Measurements from ENCODE around the gene GPLD1. TPM values are rescaled to one million over a fixed set of nuclear protein-coding genes. Genes with fewer than 3 reads are reported as not detected.

The GPLD1 gene, protein sequence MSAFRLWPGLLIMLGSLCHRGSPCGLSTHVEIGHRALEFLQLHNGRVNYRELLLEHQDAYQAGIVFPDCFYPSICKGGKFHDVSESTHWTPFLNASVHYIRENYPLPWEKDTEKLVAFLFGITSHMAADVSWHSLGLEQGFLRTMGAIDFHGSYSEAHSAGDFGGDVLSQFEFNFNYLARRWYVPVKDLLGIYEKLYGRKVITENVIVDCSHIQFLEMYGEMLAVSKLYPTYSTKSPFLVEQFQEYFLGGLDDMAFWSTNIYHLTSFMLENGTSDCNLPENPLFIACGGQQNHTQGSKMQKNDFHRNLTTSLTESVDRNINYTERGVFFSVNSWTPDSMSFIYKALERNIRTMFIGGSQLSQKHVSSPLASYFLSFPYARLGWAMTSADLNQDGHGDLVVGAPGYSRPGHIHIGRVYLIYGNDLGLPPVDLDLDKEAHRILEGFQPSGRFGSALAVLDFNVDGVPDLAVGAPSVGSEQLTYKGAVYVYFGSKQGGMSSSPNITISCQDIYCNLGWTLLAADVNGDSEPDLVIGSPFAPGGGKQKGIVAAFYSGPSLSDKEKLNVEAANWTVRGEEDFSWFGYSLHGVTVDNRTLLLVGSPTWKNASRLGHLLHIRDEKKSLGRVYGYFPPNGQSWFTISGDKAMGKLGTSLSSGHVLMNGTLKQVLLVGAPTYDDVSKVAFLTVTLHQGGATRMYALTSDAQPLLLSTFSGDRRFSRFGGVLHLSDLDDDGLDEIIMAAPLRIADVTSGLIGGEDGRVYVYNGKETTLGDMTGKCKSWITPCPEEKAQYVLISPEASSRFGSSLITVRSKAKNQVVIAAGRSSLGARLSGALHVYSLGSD
- total RNA-seq = 1 to 10 TPM in 1 of 4 donors, under 1 TPM in 3; 0.27 to 1.9 (median 0.64) TPM

DNA sequence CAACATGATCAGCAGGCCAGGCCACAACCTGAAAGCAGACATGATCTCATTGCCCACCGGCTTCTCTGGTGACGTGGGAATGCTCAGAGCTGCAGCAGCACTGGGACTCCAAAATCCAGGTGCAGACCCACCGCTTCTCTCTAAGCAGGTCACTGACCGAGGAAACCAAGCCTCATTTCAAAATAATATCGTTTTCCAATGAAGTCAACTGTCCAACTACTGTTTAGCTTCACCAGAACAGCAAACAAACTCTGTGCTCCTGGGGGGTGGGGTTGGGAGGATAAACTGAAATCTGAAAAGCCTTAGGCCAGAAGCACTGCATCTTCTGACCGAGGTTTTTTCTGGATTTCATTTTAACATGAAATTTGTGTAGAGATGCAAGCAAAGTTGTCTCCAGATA, at the start of gene GPLD1:
GPLD1 (minus strand) TSS at position 109 of the 400 bp plus-strand sequence; CDS start at position 42, 67 bp downstream.
- 87 to 96% methylated on average over 5 to 6 of the region's 6 CpGs for WGBS, 2 donors
- Histone ChIP-seq H3K27ac (no peak within 1 kb of the TSS), H3K9me3 (no peaks in the 10 kb centered on the region), H3K27me3 (no peaks in the 10 kb centered on the region), H3K4me1 (peaks cover 3 to 17% (median 5%) of the 10 kb centered on the region in 3 donors), H3K36me3 (no peaks in the 10 kb centered on the region), H3K4me3 (no peak within 1 kb of the TSS)
- no peak for TF ChIP-seq POLR2A (IDR thresholded peaks at IDR 0.05)
- TF ChIP-seq, protein P1, sequence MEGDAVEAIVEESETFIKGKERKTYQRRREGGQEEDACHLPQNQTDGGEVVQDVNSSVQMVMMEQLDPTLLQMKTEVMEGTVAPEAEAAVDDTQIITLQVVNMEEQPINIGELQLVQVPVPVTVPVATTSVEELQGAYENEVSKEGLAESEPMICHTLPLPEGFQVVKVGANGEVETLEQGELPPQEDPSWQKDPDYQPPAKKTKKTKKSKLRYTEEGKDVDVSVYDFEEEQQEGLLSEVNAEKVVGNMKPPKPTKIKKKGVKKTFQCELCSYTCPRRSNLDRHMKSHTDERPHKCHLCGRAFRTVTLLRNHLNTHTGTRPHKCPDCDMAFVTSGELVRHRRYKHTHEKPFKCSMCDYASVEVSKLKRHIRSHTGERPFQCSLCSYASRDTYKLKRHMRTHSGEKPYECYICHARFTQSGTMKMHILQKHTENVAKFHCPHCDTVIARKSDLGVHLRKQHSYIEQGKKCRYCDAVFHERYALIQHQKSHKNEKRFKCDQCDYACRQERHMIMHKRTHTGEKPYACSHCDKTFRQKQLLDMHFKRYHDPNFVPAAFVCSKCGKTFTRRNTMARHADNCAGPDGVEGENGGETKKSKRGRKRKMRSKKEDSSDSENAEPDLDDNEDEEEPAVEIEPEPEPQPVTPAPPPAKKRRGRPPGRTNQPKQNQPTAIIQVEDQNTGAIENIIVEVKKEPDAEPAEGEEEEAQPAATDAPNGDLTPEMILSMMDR (IDR thresholded peaks at IDR 0.05) = no peak
- no peak for DNase-seq
- intact Hi-C loops (cut with DNase I) = no loop called here

DNA sequence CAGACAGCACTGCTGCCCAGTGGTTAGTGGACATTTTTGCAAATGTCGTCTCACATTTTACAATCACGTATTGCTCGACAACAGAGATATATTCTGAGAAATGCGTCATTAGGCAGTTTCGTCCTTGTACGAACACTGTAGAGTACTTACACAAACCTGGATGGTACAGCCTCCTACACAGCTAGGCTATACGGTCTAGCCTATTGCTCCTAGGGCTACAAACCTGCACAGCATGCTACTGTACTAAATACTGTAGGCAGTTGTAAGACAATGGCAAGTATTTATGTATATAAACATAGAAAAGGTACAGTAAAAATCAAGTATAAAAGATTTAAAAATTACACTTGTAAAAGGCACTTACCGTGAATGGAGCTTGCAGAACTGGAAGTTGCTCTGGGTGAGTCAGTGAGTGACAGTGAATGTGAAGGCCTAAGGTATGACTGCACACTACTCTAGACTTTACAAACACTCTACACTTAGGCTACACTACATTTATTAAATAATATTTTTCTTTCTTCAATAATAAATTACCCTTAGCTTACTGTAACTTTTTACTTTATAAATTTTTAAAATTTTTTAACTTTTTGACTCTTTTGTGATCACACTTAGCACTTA, 48.5 kb upstream of the GPLD1 start:
- H3K4me3 ChIP-seq = no peak overlapping the region
- H3K27ac ChIP-seq = no peak overlapping the region
- DNase-seq = no peak
- no peaks in the 10 kb centered on the region for H3K27me3 ChIP-seq
- no peak for TF ChIP-seq POLR2A (IDR thresholded peaks at IDR 0.05)
- TF ChIP-seq, protein P1 (IDR thresholded peaks at IDR 0.05) = no peak
- no peaks in the 10 kb centered on the region for H3K9me3 ChIP-seq
- H3K36me3 ChIP-seq = peaks cover 0 to 20% (median 0%) of the 10 kb centered on the region in 3 donors
- WGBS, 2 donors = 71 to 86% methylated on average over 4 to 8 of the region's 8 CpGs
- H3K4me1 ChIP-seq = no peaks in the 10 kb centered on the region
- intact Hi-C loops (cut with DNase I) = no loop called here

DNA sequence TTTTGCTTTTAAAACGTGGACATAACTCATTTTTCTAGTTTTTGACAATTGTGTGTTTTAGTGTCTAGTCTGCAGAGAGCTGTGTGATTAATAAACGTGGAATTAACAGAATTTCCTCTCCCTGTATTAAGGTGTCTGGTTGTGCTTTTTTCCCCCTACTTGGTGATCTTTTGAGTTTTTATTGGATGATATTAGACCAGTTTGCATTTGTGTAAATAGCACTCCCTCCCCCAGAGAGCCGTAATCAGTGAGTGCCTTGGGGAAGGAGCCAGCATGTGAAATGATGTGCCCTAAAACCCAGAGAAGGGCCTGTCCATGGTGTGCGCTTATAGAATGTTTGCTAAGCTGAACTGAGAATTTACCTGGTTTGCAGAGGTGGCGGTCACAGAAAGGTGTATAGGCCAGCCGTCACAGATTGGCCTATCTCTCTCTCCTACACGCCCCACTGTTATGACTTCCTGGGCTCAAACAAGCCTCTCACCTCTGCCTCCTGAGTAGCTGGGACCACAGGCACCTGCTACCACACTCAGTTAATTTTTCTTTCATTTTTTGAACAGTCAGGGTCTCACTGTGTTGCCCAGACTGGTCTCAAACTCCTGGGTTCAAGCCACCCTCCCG, 47.8 kb upstream of the GPLD1 start:
- TF ChIP-seq, protein P1 (IDR thresholded peaks at IDR 0.05) = no peak
- no peak for TF ChIP-seq POLR2A (IDR thresholded peaks at IDR 0.05)
- no peak overlapping the region for H3K4me3 ChIP-seq
- H3K27me3 ChIP-seq = no peaks in the 10 kb centered on the region
- H3K9me3 ChIP-seq = no peaks in the 10 kb centered on the region
- peaks cover 0 to 24% (median 0%) of the 10 kb centered on the region in 3 donors for H3K36me3 ChIP-seq
- 87 to 92% methylated on average over 7 to 8 of the region's 8 CpGs for WGBS, 2 donors
- DNase-seq = no peak
- intact Hi-C loops (cut with DNase I) = no loop called here
- no peak overlapping the region for H3K27ac ChIP-seq
- no peaks in the 10 kb centered on the region for H3K4me1 ChIP-seq

DNA sequence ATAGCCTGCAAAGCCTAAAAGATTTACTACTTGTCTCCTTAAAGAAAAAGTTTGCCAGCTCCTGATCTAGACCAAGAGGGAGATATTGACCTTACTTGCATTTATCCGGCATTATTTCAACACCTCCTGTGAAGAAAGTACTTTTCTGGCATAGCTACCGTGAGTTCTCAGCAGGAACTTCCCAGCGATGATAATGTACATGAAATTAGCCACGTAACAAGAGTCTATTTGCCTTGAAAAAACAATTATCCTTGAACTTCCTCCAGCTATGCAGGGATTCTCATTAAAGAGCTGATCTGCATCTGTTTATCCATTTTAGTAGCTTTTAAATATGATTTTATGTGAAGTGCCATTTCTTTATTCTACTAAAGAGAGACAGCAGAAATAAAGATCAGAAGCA, 47.1 kb upstream of the GPLD1 start:
- Histone ChIP-seq H3K36me3 (peaks cover 0 to 26% (median 0%) of the 10 kb centered on the region in 3 donors), H3K4me3 (no peak overlapping the region), H3K27ac (no peak overlapping the region), H3K27me3 (no peaks in the 10 kb centered on the region), H3K4me1 (no peaks in the 10 kb centered on the region), H3K9me3 (no peaks in the 10 kb centered on the region)
- 65 to 73% methylated on average over 4 of the region's 4 CpGs for WGBS, 2 donors
- DNase-seq = no peak
- TF ChIP-seq, protein P1 (IDR thresholded peaks at IDR 0.05) = no peak
- no peak for TF ChIP-seq POLR2A (IDR thresholded peaks at IDR 0.05)
- intact Hi-C loops (cut with DNase I) = no loop called here
